Breast epithelium (tissue), 4 donors: ENCODE data around the gene BMAL2. TPM values are rescaled to one million over a fixed set of nuclear protein-coding genes. Genes with fewer than 3 reads are reported as not detected.

Source experiments
- DNase-seq, 2 donors: peaks; one replicate each; pipeline ENCODE4 v3.0.0-alpha.2; 2019; ENCODE audit warnings: low spot score in 2 of 2
- H3K27ac ChIP-seq, 2 donors: fragments of 200-600 bp; sonication (generic) in 1 of 2; one replicate each; pipeline ENCODE4 v1.5.1; 2016 to 2019; ENCODE audit warnings: mild to moderate bottlenecking in 1 of 2
- H3K27me3 ChIP-seq, 2 donors: fragments of 200-600 bp; sonication (generic) in 1 of 2; one replicate each; pipeline versions ENCODE4 v1.5.1 to v1.6.0; 2017 to 2019; ENCODE audit warnings: control low read depth in 1 of 2, mild to moderate bottlenecking in 1 of 2
- H3K36me3 ChIP-seq: fragments of 200-600 bp; one replicate; pipeline ENCODE4 v1.5.1; 2019
- H3K4me1 ChIP-seq, 2 donors: fragments of 200-600 bp; sonication (generic); one replicate each; pipeline ENCODE4 v1.5.1; 2016 to 2019; ENCODE audit warnings: control low read depth in 1 of 2
- H3K4me3 ChIP-seq, 3 donors: fragments of 200-600 bp; sonication (generic); 1 replicate in 2 of 3; 2 replicates in 1 of 3; pipeline ENCODE4 v1.5.1; 2016 to 2019; ENCODE audit warnings: mild to moderate bottlenecking in 3 of 3, moderate library complexity in 2 of 3
- H3K9me3 ChIP-seq, 2 donors: fragments of 200-600 bp; sonication (generic) in 1 of 2; one replicate each; pipeline ENCODE4 v1.5.1; 2016 to 2019; ENCODE audit warnings: control low read depth in 1 of 2
- CTCF ChIP-seq, 3 donors: fragments of 450-650 bp; IDR thresholded peaks; one replicate each; pipeline ENCODE4 v1.5.1; 2016 to 2017; ENCODE audit warnings: antibody characterized with exemption in 3 of 3, mild to moderate bottlenecking in 3 of 3, moderate library complexity in 3 of 3
- POLR2A ChIP-seq: fragments of 450-650 bp; IDR thresholded peaks from one replicate; pipeline ENCODE4 v1.6.1; 2016; ENCODE audit warnings: antibody characterized with exemption, mild to moderate bottlenecking, moderate library complexity
- POLR2AphosphoS5 ChIP-seq, 3 donors: sonication (generic); formaldehyde crosslinking; IDR thresholded peaks; one replicate each; pipeline ENCODE4 v1.6.1; 2017; ENCODE audit warnings: antibody characterized with exemption in 3 of 3
- intact Hi-C: fragments of 100-400 bp; cut with DNase I; formaldehyde crosslinking; loops from one replicate; pipeline ENCODE4 v1.15.1; 2023; ENCODE audit warnings: low total_unique reads
- total RNA-seq, 3 donors: library from RNA; depleted of rRNA; stranded (reverse); fragments of >200 nt; gene quantifications; one replicate each; pipeline ENCODE4 v1.1.0, GENCODE V29; 2016

BMAL2 gene
- total RNA-seq, 3 donors from 2014 or later, result 1.3 to 2.4 (median 1.3) TPM

GRCh38 chr12:27319848-27320247, 12.8 kb upstream of the BMAL2 start:
- no peaks in the 10 kb centered on the region for H3K27me3 ChIP-seq
- no peak overlapping the region for H3K4me3 ChIP-seq
- H3K27ac ChIP-seq, result no peak overlapping the region
- intact Hi-C loops, result loop anchor here (2.0 kb wide), 1 partner anchor 49 kb away; no protein-coding TSS in a partner anchor
- no peaks in the 10 kb centered on the region for H3K36me3 ChIP-seq
- no peaks in the 10 kb centered on the region for H3K4me1 ChIP-seq
- no peaks in the 10 kb centered on the region for H3K9me3 ChIP-seq
- DNase-seq, result no peak
- TF ChIP-seq CTCF (IDR thresholded peaks at IDR 0.05), result no peak
- TF ChIP-seq POLR2AphosphoS5 (IDR thresholded peaks at IDR 0.05), result no peak
- no peak for TF ChIP-seq POLR2A

GRCh38 chr12:27324530-27324929, 8.1 kb upstream of the BMAL2 start:
- intact Hi-C loops, result no loop called here
- H3K9me3 ChIP-seq, result no peaks in the 10 kb centered on the region
- TF ChIP-seq CTCF (IDR thresholded peaks at IDR 0.05), result no peak
- no peak for TF ChIP-seq POLR2A
- no peak for TF ChIP-seq POLR2AphosphoS5 (IDR thresholded peaks at IDR 0.05)
- H3K4me3 ChIP-seq, result no peak overlapping the region
- H3K27ac ChIP-seq, result no peak overlapping the region
- H3K36me3 ChIP-seq, result no peaks in the 10 kb centered on the region
- no peaks in the 10 kb centered on the region for H3K27me3 ChIP-seq
- no peaks in the 10 kb centered on the region for H3K4me1 ChIP-seq
- DNase-seq, result no peak

- no peak for TF ChIP-seq POLR2AphosphoS5 (IDR thresholded peaks at IDR 0.05)
- TF ChIP-seq POLR2A, result no peak
- TF ChIP-seq CTCF (IDR thresholded peaks at IDR 0.05), result no peak
- H3K4me1 ChIP-seq, result no peaks in the 10 kb centered on the region
- H3K27ac ChIP-seq, result peak overlapping the region in 1 of 2 donors; percentile 11
- H3K9me3 ChIP-seq, result no peaks in the 10 kb centered on the region
- intact Hi-C loops, result no loop called here
- H3K27me3 ChIP-seq, result no peaks in the 10 kb centered on the region
- peak; percentile 57 to 58 for DNase-seq
- H3K36me3 ChIP-seq, result no peaks in the 10 kb centered on the region
- H3K4me3 ChIP-seq, result peak overlapping the region in 1 of 3 donors; percentile 4
Measured at GRCh38 chr12:27330846-27331245, 1.8 kb upstream of the BMAL2 start.

GRCh38 chr12:27331291-27331926, 1.2 kb upstream of the BMAL2 start:
- Histone ChIP-seq H3K27ac (no peak overlapping the region), H3K9me3 (no peaks in the 10 kb centered on the region), H3K4me1 (no peaks in the 10 kb centered on the region), H3K36me3 (no peaks in the 10 kb centered on the region), H3K4me3 (peak overlapping the region in 1 of 3 donors; percentile 4), H3K27me3 (no peaks in the 10 kb centered on the region)
- no peak for TF ChIP-seq POLR2A
- TF ChIP-seq CTCF (IDR thresholded peaks at IDR 0.05), result no peak
- TF ChIP-seq POLR2AphosphoS5 (IDR thresholded peaks at IDR 0.05), result no peak
- DNase-seq, result no peak
- intact Hi-C loops, result no loop called here

- no peaks in the 10 kb centered on the region for H3K9me3 ChIP-seq
- no peak overlapping the region for H3K27ac ChIP-seq
- no peak for DNase-seq
- intact Hi-C loops, result no loop called here
- peak overlapping the region in 1 of 3 donors; percentile 76 for H3K4me3 ChIP-seq
- no peaks in the 10 kb centered on the region for H3K4me1 ChIP-seq
- no peak for TF ChIP-seq CTCF (IDR thresholded peaks at IDR 0.05)
- TF ChIP-seq POLR2A, result no peak
- TF ChIP-seq POLR2AphosphoS5 (IDR thresholded peaks at IDR 0.05), result no peak
- H3K27me3 ChIP-seq, result no peaks in the 10 kb centered on the region
- no peaks in the 10 kb centered on the region for H3K36me3 ChIP-seq
Measured at GRCh38 chr12:27331927-27332324, 710 bp upstream of the BMAL2 start.
